Natural killer cell (primary cell): ENCODE results near the gene CDH13. TPM values are rescaled to one million over a fixed set of nuclear protein-coding genes. Genes with fewer than 3 reads are reported as not detected.

ENCODE experiments used
- ATAC-seq, 3 donors: fragments of 150-1000 bp in 2 of 3; fragments of 200-7000 bp in 1 of 3; cut with Tn5 transposase; 1 replicate in 1 of 3; 2 replicates in 2 of 3; pipeline ENCODE4 v1.10.0; 2021; ENCODE audit warnings: mild to moderate bottlenecking in 2 of 3, moderate library complexity in 2 of 3
- DNase-seq, 2 donors: peaks; one replicate each; pipeline versions ENCODE4 v3.0.0 to v3.0.0-alpha.2; 2013 to 2021; ENCODE audit warnings: mixed read lengths in 1 of 2
- H3K27ac ChIP-seq: one replicate; pipeline ENCODE4 v1.5.1; 2013; ENCODE audit warnings: mild to moderate bottlenecking, low read length
- H3K27me3 ChIP-seq: one replicate; pipeline ENCODE4 v1.6.1; 2013; ENCODE audit warnings: low read length; ENCODE audit not compliant: control insufficient read depth, insufficient read depth
- H3K36me3 ChIP-seq: one replicate; pipeline ENCODE4 v1.6.1; 2013; ENCODE audit warnings: low read length; ENCODE audit not compliant: control insufficient read depth, insufficient read depth
- H3K4me1 ChIP-seq: one replicate; pipeline ENCODE4 v1.6.1; 2013; ENCODE audit warnings: low read length; ENCODE audit not compliant: control insufficient read depth, insufficient read depth
- H3K4me3 ChIP-seq: one replicate; pipeline ENCODE4 v1.5.1; 2013; ENCODE audit warnings: low read length
- H3K9me3 ChIP-seq: one replicate; pipeline ENCODE4 v1.6.1; 2013; ENCODE audit warnings: low read length; ENCODE audit not compliant: control insufficient read depth, insufficient read depth
- H3K27ac Mint-ChIP-seq, 2 donors: one replicate each; pipeline ENCODE4 v1.8.0; 2022; ENCODE audit warnings: mild to moderate bottlenecking in 2 of 2, mixed read lengths in 2 of 2, moderate library complexity in 1 of 2
- H3K27me3 Mint-ChIP-seq, 2 donors: one replicate each; pipeline ENCODE4 v1.8.0; 2022; ENCODE audit warnings: low read depth in 2 of 2, mixed read lengths in 2 of 2
- H3K36me3 Mint-ChIP-seq: one replicate; pipeline ENCODE4 v1.8.0; 2022; ENCODE audit warnings: mixed read lengths
- H3K4me1 Mint-ChIP-seq, 2 donors: one replicate each; pipeline ENCODE4 v1.8.0; 2022; ENCODE audit warnings: mixed read lengths in 2 of 2
- H3K4me3 Mint-ChIP-seq: one replicate; pipeline ENCODE4 v1.8.0; 2022; ENCODE audit warnings: mild to moderate bottlenecking, moderate library complexity, mixed read lengths
- H3K9me3 Mint-ChIP-seq, 2 donors: one replicate each; pipeline ENCODE4 v1.8.0; 2022; ENCODE audit warnings: mixed read lengths in 2 of 2
- CTCF ChIP-seq: fragments of 200-600 bp; IDR thresholded peaks from one replicate; pipeline ENCODE4 v1.8.0; 2022; ENCODE audit warnings: antibody characterized with exemption
- WGBS: methylation state at CpG from one replicate; pipeline ENCODE4 v1.1.7; 2013; ENCODE audit warnings: missing lambda C conversion rate; ENCODE audit not compliant: insufficient coverage; 5-methylcytosine and 5-hydroxymethylcytosine counted together
- intact Hi-C: fragments of 100-400 bp; cut with micrococcal nuclease; formaldehyde crosslinking; loops from one replicate; pipeline ENCODE4 v1.14.2; 2022
- total RNA-seq, 4 donors: library from RNA; stranded (reverse); fragments of 120-200 nt in 1 of 4; gene quantifications; one replicate each; pipeline versions ENCODE4 v1.2.3 to v1.2.4, GENCODE V29; 2013 to 2022

The CDH13 gene
- total RNA-seq, 3 donors from 2014 or later (not counting 1 experiment from before 2014, with no cell fraction given), result not detected

DNA sequence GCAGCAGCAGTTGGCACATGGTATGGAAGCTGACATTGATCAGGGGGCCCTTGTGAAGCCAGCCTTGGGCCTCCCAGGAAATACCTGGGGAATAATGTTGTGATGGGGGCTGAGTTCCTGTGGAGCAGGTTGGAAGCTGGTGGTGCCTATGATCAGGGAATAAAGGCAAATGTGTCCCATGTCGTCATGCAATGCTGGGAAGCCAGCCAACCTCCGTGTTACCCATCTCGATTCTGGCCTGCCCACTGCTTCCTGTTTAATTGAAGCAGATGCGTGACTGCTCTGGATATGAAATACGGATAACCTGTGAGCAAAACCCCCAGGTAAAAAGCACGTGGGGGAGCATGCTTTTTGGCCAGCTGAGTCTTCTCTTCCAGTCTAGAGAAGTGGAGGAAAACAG lies 600.6 kb downstream of the CDH13 start:
- Mint-ChIP-seq H3K9me3 (no peaks in the 10 kb centered on the region), H3K4me1 (no peaks in the 10 kb centered on the region), H3K27me3 (peaks cover 25 to 43% of the 10 kb centered on the region in 2 donors), H3K27ac (no peak overlapping the region), H3K4me3 (no peak overlapping the region), H3K36me3 (no peaks in the 10 kb centered on the region)
- H3K9me3 ChIP-seq, result no peaks in the 10 kb centered on the region
- TF ChIP-seq CTCF, result no peak
- no peaks in the 10 kb centered on the region for H3K4me1 ChIP-seq
- 51% methylated on average over 6 of the region's 6 CpGs for WGBS
- DNase-seq (no peak), ATAC-seq (no peak)
- no peak overlapping the region for H3K27ac ChIP-seq
- H3K36me3 ChIP-seq, result no peaks in the 10 kb centered on the region
- H3K27me3 ChIP-seq, result no peaks in the 10 kb centered on the region
- H3K4me3 ChIP-seq, result no peak overlapping the region
- intact Hi-C loops, result no loop called here

DNA sequence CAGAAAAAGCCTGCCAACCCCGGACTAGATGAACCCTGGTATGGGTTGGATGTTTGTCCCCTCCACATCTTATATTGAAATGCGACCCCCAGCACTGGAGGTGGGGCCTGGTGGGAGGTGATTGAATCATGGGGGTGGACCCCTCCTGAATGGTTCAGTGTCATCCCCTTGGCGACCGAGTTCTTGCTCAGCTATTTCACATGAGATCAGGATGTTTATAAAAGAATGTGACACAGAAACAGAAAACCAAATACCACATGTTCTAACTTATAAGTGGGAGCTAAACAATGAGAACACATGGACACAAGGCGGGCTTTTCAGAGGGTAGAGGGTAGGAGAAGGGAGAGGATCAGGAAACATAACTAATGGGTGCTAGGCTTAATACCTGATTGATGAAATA lies 605.0 kb downstream of the CDH13 start:
- no peak overlapping the region for H3K4me3 Mint-ChIP-seq
- H3K27me3 Mint-ChIP-seq, result peaks cover 18% of the 10 kb centered on the region in 2 donors
- ATAC-seq (no peak), DNase-seq (no peak)
- H3K9me3 Mint-ChIP-seq, result no peaks in the 10 kb centered on the region
- H3K9me3 ChIP-seq, result no peaks in the 10 kb centered on the region
- no peaks in the 10 kb centered on the region for H3K27me3 ChIP-seq
- no peaks in the 10 kb centered on the region for H3K4me1 Mint-ChIP-seq
- no peaks in the 10 kb centered on the region for H3K4me1 ChIP-seq
- H3K4me3 ChIP-seq, result no peak overlapping the region
- no peak overlapping the region for H3K27ac ChIP-seq
- H3K36me3 ChIP-seq, result no peaks in the 10 kb centered on the region
- 85% methylated on average over 4 of the region's 5 CpGs for WGBS
- intact Hi-C loops, result no loop called here
- TF ChIP-seq CTCF, result no peak
- H3K27ac Mint-ChIP-seq, result no peak overlapping the region
- H3K36me3 Mint-ChIP-seq, result no peaks in the 10 kb centered on the region

DNA sequence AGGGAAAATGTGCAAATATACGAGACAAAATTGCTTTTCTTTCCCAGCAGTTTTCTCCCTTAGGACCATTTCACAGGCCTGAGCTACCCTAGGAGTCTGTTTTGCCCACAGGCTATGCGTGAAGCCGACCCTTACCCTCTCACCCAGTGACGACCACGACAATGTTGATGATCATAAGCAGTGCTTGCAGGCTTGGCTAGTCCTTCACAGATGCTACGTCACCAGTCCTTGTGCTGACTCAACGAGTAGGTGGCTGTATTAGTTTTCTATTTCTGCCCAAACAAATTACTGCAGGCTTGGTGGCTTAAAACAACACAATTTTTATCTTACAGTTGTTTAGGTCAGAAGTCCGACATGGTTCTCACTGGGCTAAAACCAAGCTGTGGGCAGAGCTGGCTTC lies 606.4 kb downstream of the CDH13 start:
- no peaks in the 10 kb centered on the region for H3K36me3 ChIP-seq
- Mint-ChIP-seq H3K27me3 (peaks cover 12 to 19% of the 10 kb centered on the region in 2 donors), H3K36me3 (no peaks in the 10 kb centered on the region), H3K27ac (no peak overlapping the region), H3K4me3 (no peak overlapping the region), H3K9me3 (no peaks in the 10 kb centered on the region), H3K4me1 (no peaks in the 10 kb centered on the region)
- ATAC-seq (no peak), DNase-seq (no peak)
- no peak overlapping the region for H3K4me3 ChIP-seq
- H3K27me3 ChIP-seq, result no peaks in the 10 kb centered on the region
- no peaks in the 10 kb centered on the region for H3K9me3 ChIP-seq
- H3K4me1 ChIP-seq, result no peaks in the 10 kb centered on the region
- intact Hi-C loops, result no loop called here
- H3K27ac ChIP-seq, result no peak overlapping the region
- TF ChIP-seq CTCF, result no peak
- 76% methylated on average over 8 of the region's 8 CpGs for WGBS

- H3K27ac Mint-ChIP-seq, result no peak overlapping the region
Measured at GRCh38 chr16:83238949-83239691, 612.4 kb downstream of the CDH13 start.

More at GRCh38 chr16:83238949-83239691, 612.4 kb downstream of the CDH13 start:
- Mint-ChIP-seq H3K9me3 (no peaks in the 10 kb centered on the region), H3K4me3 (no peak overlapping the region), H3K4me1 (no peaks in the 10 kb centered on the region), H3K36me3 (no peaks in the 10 kb centered on the region), H3K27me3 (peaks cover 0 to 9% of the 10 kb centered on the region in 2 donors)
- intact Hi-C loops, result no loop called here
- peaks cover 4% of the 10 kb centered on the region for H3K27me3 ChIP-seq
- no peak overlapping the region for H3K27ac ChIP-seq
- H3K36me3 ChIP-seq, result no peaks in the 10 kb centered on the region
- DNase-seq (no peak), ATAC-seq (no peak)
- H3K9me3 ChIP-seq, result no peaks in the 10 kb centered on the region
- TF ChIP-seq CTCF, result no peak
- 48% methylated on average over 3 of the region's 6 CpGs for WGBS
- no peaks in the 10 kb centered on the region for H3K4me1 ChIP-seq
- no peak overlapping the region for H3K4me3 ChIP-seq
